HG03196 (cell line): ENCODE measurements around the gene CD151.

ENCODE experiments used
- ATAC-seq: cut with Tn5 transposase; IDR thresholded peaks from one replicate; pipeline ENCODE4 v1.9.1; 2021; ENCODE audit not compliant: unreplicated experiment

Gene CD151

GRCh38 chr11:827897-828192 is 4.9 kb upstream of the CD151 start, which contains the start of gene CRACR2B:
TSS of gene CRACR2B (plus strand) at chr11:827919. CDS start at chr11:828608, 689 bp downstream.
- ATAC-seq, result no peak

GRCh38 chr11:828506-829175 is 4.1 kb upstream of the CD151 start:
- ATAC-seq, result no peak

- no peak for ATAC-seq
Observed at GRCh38 chr11:829176-829846, 3.4 kb upstream of the CD151 start.

- no peak for ATAC-seq
Observed at GRCh38 chr11:829847-830294, 2.9 kb upstream of the CD151 start.

- ATAC-seq, result no peak
Observed at GRCh38 chr11:830295-831117, 2.2 kb upstream of the CD151 start.

- no peak for ATAC-seq
Observed at GRCh38 chr11:831118-831864, 1.5 kb upstream of the CD151 start.

- no peak for ATAC-seq
Observed at GRCh38 chr11:831961-832528, 707 bp upstream of the CD151 start.

GRCh38 chr11:833114-833791 is 501 bp downstream of the CD151 start:
- peak; percentile 5 for ATAC-seq

- no peak for ATAC-seq
Observed at GRCh38 chr11:833849-834311, 1.1 kb downstream of the CD151 start.

GRCh38 chr11:834371-835316 is 1.9 kb downstream of the CD151 start:
- ATAC-seq, result no peak

- no peak for ATAC-seq
Observed at GRCh38 chr11:836274-836673, 3.5 kb downstream of the CD151 start.

- ATAC-seq, result no peak
Observed at GRCh38 chr11:836700-837099, 3.9 kb downstream of the CD151 start.

- ATAC-seq, result no peak
Observed at GRCh38 chr11:837189-837989, 4.6 kb downstream of the CD151 start.

- ATAC-seq, result no peak
Observed at GRCh38 chr11:837990-838307, 5.2 kb downstream of the CD151 start.

GRCh38 chr11:838441-839279 is 5.9 kb downstream of the CD151 start:
- no peak for ATAC-seq

GRCh38 chr11:839280-839623 is 6.5 kb downstream of the CD151 start:
- ATAC-seq, result no peak

GRCh38 chr11:839875-840617 is 7.3 kb downstream of the CD151 start:
- ATAC-seq, result no peak
